GM12878 (cell line): Measurements from ENCODE around the gene CD151. TPM values are rescaled to one million over a fixed set of nuclear protein-coding genes. Genes with fewer than 3 reads are reported as not detected.
A peak's percentile ranks its signal among the peaks of the same experiment; 100 is the strongest.

Source experiments
- ATAC-seq: fragments of 200-7000 bp; cut with Tn5 transposase; 3 replicates; pipeline ENCODE4 v1.9.1; 2020; ENCODE audit warnings: mild to moderate bottlenecking, moderate library complexity
- BruUV-seq: library from RNA; stranded (reverse); fragments of 400-500 nt; replicated peaks from 2 replicates; lab custom pipeline; 2021; lab: Mats Ljungman, UMichigan
- CTCF ChIA-PET: fragments of 300-600 bp; sonication (Branson Sonifier 250); formaldehyde crosslinking; extraction: SDS; loops from one replicate; lab custom pipeline; 2021; ENCODE audit warnings: inconsistent platforms; lab: Yijun Ruan, JAX
- POLR2A ChIA-PET: fragments of 350-600 bp; formaldehyde crosslinking; extraction: SDS; loops from one replicate; lab custom pipeline; 2021; ENCODE audit warnings: inconsistent platforms; lab: Charles Lee
- RAD21 ChIA-PET: fragments of 300-600 bp; sonication (Branson Sonifier 250); formaldehyde crosslinking; loops from one replicate; lab custom pipeline; 2023; ENCODE audit warnings: antibody characterized with exemption; ENCODE audit not compliant: unreplicated experiment; lab: Charles Lee
- SMC1A ChIA-PET: fragments of 300-600 bp; sonication (Branson Sonifier 250); formaldehyde crosslinking; loops from one replicate; lab custom pipeline; 2023; ENCODE audit not compliant: unreplicated experiment, uncharacterized antibody; lab: Charles Lee
- DNase-seq: peaks from one replicate; pipeline ENCODE4 v3.0.0-alpha.2; 2011; ENCODE audit warnings: low read depth, low spot score
- FAIRE-seq: peaks from 3 replicates; lab custom pipeline; 2011; peaks lifted over from hg19 to GRCh38; lab: Jason Lieb, UNC
- H2AFZ ChIP-seq: 2 replicates; pipeline ENCODE4 v1.6.0; 2011; ENCODE audit warnings: low read depth, low read length, control low read depth; ENCODE audit not compliant: control insufficient read depth
- H3K27ac ChIP-seq: 2 replicates; pipeline ENCODE4 v1.5.1; 2011; ENCODE audit warnings: control low read depth; ENCODE audit not compliant: control insufficient read depth, insufficient read depth
- H3K27me3 ChIP-seq, 2 experiments: replicated peaks in 1 of 2; 2 replicates each; pipeline versions ENCODE4 v1.6.0 to v1.6.1; 2011; ENCODE audit warnings: low read length in 1 of 2; ENCODE audit not compliant: control insufficient read depth in 2 of 2, insufficient read depth in 2 of 2
- H3K36me3 ChIP-seq, 2 experiments: 2 replicates each; pipeline ENCODE4 v1.5.1; 2011; ENCODE audit warnings: low read length in 1 of 2; ENCODE audit not compliant: control insufficient read depth in 2 of 2, insufficient read depth in 2 of 2
- H3K4me1 ChIP-seq: 2 replicates; pipeline ENCODE4 v1.6.1; 2011; ENCODE audit warnings: mild to moderate bottlenecking, low read length, moderate library complexity, mixed read lengths; ENCODE audit not compliant: control insufficient read depth, insufficient read depth
- H3K4me2 ChIP-seq: 2 replicates; pipeline ENCODE4 v1.6.0; 2011; ENCODE audit warnings: control low read depth; ENCODE audit not compliant: control insufficient read depth, insufficient read depth
- H3K4me3 ChIP-seq: fragments of 200-600 bp; sonication (generic); 2 replicates; pipeline ENCODE4 v1.5.1; 2016
- H3K79me2 ChIP-seq: 2 replicates; pipeline ENCODE4 v1.6.0; 2011; ENCODE audit warnings: low read length; ENCODE audit not compliant: control insufficient read depth, insufficient read depth
- H3K9ac ChIP-seq: 2 replicates; pipeline ENCODE4 v1.8.0; 2011; ENCODE audit warnings: low read length, control low read depth, mixed read lengths; ENCODE audit not compliant: control insufficient read depth, insufficient read depth
- H3K9me3 ChIP-seq: replicated peaks from 3 replicates; pipeline ENCODE4 v1.5.1; 2011; ENCODE audit warnings: mild to moderate bottlenecking, low read length; ENCODE audit not compliant: control insufficient read depth, insufficient read depth
- H4K20me1 ChIP-seq: 2 replicates; pipeline ENCODE4 v1.6.0; 2011; ENCODE audit not compliant: control insufficient read depth, insufficient read depth
- ATF2 ChIP-seq: IDR thresholded peaks from 2 replicates; pipeline ENCODE4 v1.6.1; 2012; ENCODE audit warnings: low read length, inconsistent platforms
- ATF7 ChIP-seq: fragments of 450-650 bp; IDR thresholded peaks from 2 replicates; pipeline ENCODE4 v1.6.1; 2016; ENCODE audit warnings: low read depth, mild to moderate bottlenecking
- CREM ChIP-seq: IDR thresholded peaks from 2 replicates; pipeline ENCODE4 v1.6.1; 2014; ENCODE audit warnings: antibody characterized with exemption, low read depth
- DPF2 ChIP-seq: fragments of 450-650 bp; IDR thresholded peaks from 2 replicates; pipeline ENCODE4 v1.6.1; 2017; ENCODE audit warnings: mild to moderate bottlenecking
- FOXK2 ChIP-seq: fragments of 450-650 bp; IDR thresholded peaks from 2 replicates; pipeline ENCODE4 v1.6.1; 2017; ENCODE audit warnings: mild to moderate bottlenecking, moderate library complexity
- IKZF2 ChIP-seq, 2 experiments: fragments of 450-650 bp; IDR thresholded peaks; 2 replicates each; pipeline ENCODE4 v1.6.1; 2017; ENCODE audit warnings: mild to moderate bottlenecking in 2 of 2, moderate library complexity in 2 of 2
- MYB ChIP-seq: fragments of 150-350 bp; IDR thresholded peaks from 2 replicates; pipeline ENCODE4 v1.6.1; 2014; ENCODE audit warnings: mild to moderate bottlenecking, low read depth, low read length, borderline replicate concordance
- NFYB ChIP-seq: IDR thresholded peaks from 2 replicates; pipeline ENCODE4 v1.6.1; 2011; ENCODE audit warnings: low read depth, mild to moderate bottlenecking, low read length, improper control_type of control experiment, moderate library complexity; ENCODE audit not compliant: insufficient read depth
- PAX5 ChIP-seq: IDR thresholded peaks from 2 replicates; pipeline ENCODE4 v1.6.1; 2011; ENCODE audit warnings: low read depth, low read length, borderline replicate concordance
- POLR2A ChIP-seq: IDR thresholded peaks from 2 replicates; pipeline ENCODE4 v1.6.1; 2011; ENCODE audit warnings: low read depth, mild to moderate bottlenecking, low read length
- POLR2AphosphoS2 ChIP-seq: IDR thresholded peaks from 2 replicates; pipeline ENCODE4 v1.6.1; 2011; ENCODE audit warnings: low read depth, mild to moderate bottlenecking, low read length, improper control_type of control experiment, moderate library complexity
- SIN3A ChIP-seq: IDR thresholded peaks from 2 replicates; pipeline ENCODE4 v1.6.1; 2012; ENCODE audit warnings: low read depth, low read length, improper control_type of control experiment
- SRF ChIP-seq, 2 experiments: IDR thresholded peaks; 2 replicates each; pipeline ENCODE4 v1.6.1; 2011; ENCODE audit warnings: low read depth in 2 of 2, low read length in 2 of 2, mild to moderate bottlenecking in 1 of 2, moderate library complexity in 1 of 2
- TCF7 ChIP-seq: IDR thresholded peaks from 2 replicates; pipeline ENCODE4 v1.6.1; 2014; ENCODE audit warnings: antibody characterized with exemption, borderline replicate concordance
- ZNF384 ChIP-seq: IDR thresholded peaks from 2 replicates; pipeline ENCODE4 v1.6.1; 2012; ENCODE audit warnings: low read depth, mild to moderate bottlenecking, low read length, improper control_type of control experiment, borderline replicate concordance
- WGBS: methylation state at CpG from one replicate; pipeline ENCODE4 v1.1.6; 2016; ENCODE audit warnings: low lambda C conversion rate; ENCODE audit not compliant: insufficient replicate concordance, insufficient coverage; ENCODE audit errors: missing lambda C conversion rate; 5-methylcytosine and 5-hydroxymethylcytosine counted together
- in situ Hi-C: fragments of 300-500 bp; cut with MboI; formaldehyde crosslinking; loops from 9 replicates; pipeline ENCODE4 v1.14.3; 2018; ENCODE audit warnings: mixed read lengths
- intact Hi-C: fragments of 100-400 bp; cut with micrococcal nuclease; formaldehyde crosslinking; loops from one replicate; pipeline ENCODE4 v1.14.2; 2022; ENCODE audit not compliant: unreplicated experiment
- polyA plus RNA-seq, 11 experiments: library from polyadenylated mRNA; depleted of rRNA in 4 of 11; unstranded in 6 of 11; stranded (reverse) in 5 of 11; fragments of >200 nt; fragmentation: Nextera tagmentation in 4 of 11; fragmentation: Illumina TruSeq in 1 of 11; extraction: Ambion mirVana in 4 of 11; extraction: Trizol in 1 of 11; gene quantifications; 1 replicate in 1 of 11; 2 replicates in 10 of 11; pipeline versions ENCODE4 v1.2.1 to v1.2.3, GENCODE V29; 2011 to 2016; ENCODE audit warnings: inconsistent platforms in 2 of 11, missing spikeins in 2 of 11, low read depth in 1 of 11
- total RNA-seq, 4 experiments: library from RNA; depleted of rRNA in 3 of 4; stranded (reverse); fragments of >200 nt in 3 of 4; fragmentation: Illumina TruSeq in 1 of 4; extraction: Trizol in 1 of 4; gene quantifications; 2 replicates each; pipeline versions ENCODE4 v1.2.1 to v1.2.3, GENCODE V29; 2013 to 2021
- TF ChIP-seq, protein P1 (sequence below): fragments of 450-650 bp; IDR thresholded peaks from 2 replicates; pipeline ENCODE4 v1.6.1; 2014; ENCODE audit warnings: mild to moderate bottlenecking

The CD151 gene
- total and polyA plus RNA-seq, 10 of the 15 experiments (the other 5 are each of a cell fraction or from before 2014, with no cell fraction given) = 0.52 to 41.7 (median 14.7) TPM

DNA sequence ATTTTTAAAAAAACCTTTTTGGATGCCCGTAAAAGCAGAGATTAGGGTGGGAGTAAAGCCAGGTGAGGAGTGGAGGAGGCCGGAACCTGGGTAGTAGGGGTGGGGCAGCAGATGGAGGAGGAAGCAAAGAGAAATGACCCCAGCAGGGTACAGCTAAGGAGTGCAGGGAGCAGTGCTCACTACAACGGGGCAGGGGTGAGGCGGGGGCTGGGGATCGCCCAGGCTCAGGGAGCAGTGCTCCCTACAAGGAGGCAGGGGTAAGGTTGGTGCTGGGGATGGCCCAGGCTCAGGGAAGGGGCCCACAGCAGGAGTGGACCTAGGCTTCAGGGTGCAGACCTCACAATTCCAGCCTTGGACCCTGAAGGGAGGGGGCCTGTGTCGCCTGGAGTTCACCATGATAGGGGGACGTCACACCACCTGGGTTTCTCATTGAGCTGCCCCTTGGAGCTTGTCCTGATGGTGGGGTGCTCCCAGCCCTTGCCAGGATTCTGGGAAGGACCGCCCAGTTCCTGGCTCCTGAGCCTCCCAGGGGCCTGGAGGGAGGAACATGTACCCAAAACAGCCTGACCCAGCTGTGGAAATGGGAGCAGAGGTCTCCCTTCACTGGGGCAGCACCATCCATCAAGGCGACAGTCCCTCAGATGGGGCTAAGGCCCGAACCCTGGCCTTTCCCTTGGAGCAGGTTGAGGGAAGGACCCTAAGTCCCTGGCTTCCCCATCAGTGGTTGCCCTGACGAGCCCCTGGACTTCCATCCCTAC lies 16.9 kb upstream of the CD151 start:
- H3K79me2 ChIP-seq = peaks cover 19% of the 10 kb centered on the region
- H2AFZ ChIP-seq = no peak overlapping the region
- peaks cover 8 to 28% of the 10 kb centered on the region in 2 experiments; a peak in 3 of 4 replicates for H3K36me3 ChIP-seq
- no peak overlapping the region for H3K9ac ChIP-seq
- peaks cover 7% of the 10 kb centered on the region for H3K4me1 ChIP-seq
- ATAC-seq (no peak), DNase-seq (no peak)
- TF ChIP-seq ATF7 (no peak), IKZF2 (IDR thresholded peaks at IDR 0.05) (no peak), ZNF384 (no peak), POLR2A (peak; percentile 49; the same call in 1 of the 2 replicates)
- TF ChIP-seq, all 136 proteins: peak for 1
- ChIA-PET POLR2A (no interaction called here), CTCF (no interaction called here), RAD21 (no interaction called here), SMC1A (no interaction called here)
- Histone ChIP-seq H3K9me3 (no peaks in the 10 kb centered on the region), H3K4me3 (no peak overlapping the region), H3K27ac (no peak overlapping the region), H4K20me1 (peaks cover 8% of the 10 kb centered on the region), H3K4me2 (no peak overlapping the region), H3K27me3 (no peaks in the 10 kb centered on the region)
- FAIRE-seq = no peak
- 80% methylated on average over 9 of the region's 11 CpGs for WGBS
- BruUV-seq = no TSS peak
- intact Hi-C loops = no loop called here
- in situ Hi-C loops = loop anchor here (25.0 kb wide), 1 partner anchor 1571 kb away; the partner anchor contains the start of gene CD81

- no peak overlapping the region for H3K4me3 ChIP-seq
- intact Hi-C loops = no loop called here
- ChIA-PET CTCF (no interaction called here), RAD21 (no interaction called here), POLR2A (interaction anchor here (1.0 kb wide), 1 partner anchor 93 kb away, joined by 7 read pairs; no protein-coding TSS in a partner anchor), SMC1A (no interaction called here)
- no TSS peak for BruUV-seq
- in situ Hi-C loops = loop anchor here (25.0 kb wide), 1 partner anchor 1571 kb away; the partner anchor contains the start of gene CD81
- FAIRE-seq (no peak), DNase-seq (no peak), ATAC-seq (no peak)
- H4K20me1 ChIP-seq = peaks cover 5% of the 10 kb centered on the region
- peaks cover 13% of the 10 kb centered on the region for H3K79me2 ChIP-seq
- H2AFZ ChIP-seq = no peak overlapping the region
- no peaks in the 10 kb centered on the region for H3K9me3 ChIP-seq
- H3K9ac ChIP-seq = no peak overlapping the region
- WGBS = 89% methylated on average over 11 of the region's 11 CpGs
- H3K4me1 ChIP-seq = peaks cover 4% of the 10 kb centered on the region
- peaks cover 8 to 27% of the 10 kb centered on the region in 2 experiments; a peak in 3 of 4 replicates for H3K36me3 ChIP-seq
- H3K4me2 ChIP-seq = no peak overlapping the region
- no peaks in the 10 kb centered on the region for H3K27me3 ChIP-seq
- no peak overlapping the region for H3K27ac ChIP-seq
- TF ChIP-seq DPF2 (no peak), SRF (IDR thresholded peaks at IDR 0.05; ENCODE audit: low read depth in 2 of 2, low read length in 2 of 2) (no peak), MYB (no peak), PAX5 (no peak), NFYB (no peak), TCF7 (no peak), FOXK2 (no peak), ATF2 (no peak), SIN3A (no peak), ZNF384 (no peak), CREM (no peak), POLR2AphosphoS2 (no peak)
- TF ChIP-seq, protein P1, sequence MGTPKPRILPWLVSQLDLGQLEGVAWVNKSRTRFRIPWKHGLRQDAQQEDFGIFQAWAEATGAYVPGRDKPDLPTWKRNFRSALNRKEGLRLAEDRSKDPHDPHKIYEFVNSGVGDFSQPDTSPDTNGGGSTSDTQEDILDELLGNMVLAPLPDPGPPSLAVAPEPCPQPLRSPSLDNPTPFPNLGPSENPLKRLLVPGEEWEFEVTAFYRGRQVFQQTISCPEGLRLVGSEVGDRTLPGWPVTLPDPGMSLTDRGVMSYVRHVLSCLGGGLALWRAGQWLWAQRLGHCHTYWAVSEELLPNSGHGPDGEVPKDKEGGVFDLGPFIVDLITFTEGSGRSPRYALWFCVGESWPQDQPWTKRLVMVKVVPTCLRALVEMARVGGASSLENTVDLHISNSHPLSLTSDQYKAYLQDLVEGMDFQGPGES = no peak
Measured at GRCh38 chr11:816433-816779, 16.3 kb upstream of the CD151 start.
